Neural cell (in vitro differentiated cells): ENCODE measurements around the gene NCBP3. TPM values are rescaled to one million over a fixed set of nuclear protein-coding genes. Genes with fewer than 3 reads are reported as not detected.

Experiments used
- H2AFZ ChIP-seq: fragments of 200-600, 300-800 bp; sonication (generic), shearing (Covaris generic); 2 replicates; pipeline ENCODE4 v1.6.0; 2014; ENCODE audit warnings: low read depth, mild to moderate bottlenecking, antibody characterized with exemption, low read length, moderate library complexity
- H3F3A ChIP-seq: fragments of 200-600 bp; shearing (Covaris generic); 2 replicates; pipeline ENCODE4 v1.6.1; 2016; ENCODE audit warnings: mild to moderate bottlenecking, moderate library complexity, mixed read lengths, antibody characterized with exemption, low read length; ENCODE audit not compliant: insufficient read depth, poor library complexity, severe bottlenecking
- H3K27ac ChIP-seq: fragments of 200-600, 300-800 bp; sonication (generic), shearing (Covaris generic); 2 replicates; pipeline ENCODE4 v1.5.1; 2014; ENCODE audit warnings: mild to moderate bottlenecking, low read length, moderate library complexity
- H3K27me3 ChIP-seq: fragments of 300-800, 200-600 bp; sonication (generic), shearing (Covaris generic); 2 replicates; pipeline ENCODE4 v1.6.0; 2014; ENCODE audit warnings: mild to moderate bottlenecking, low read depth, low read length, moderate library complexity; ENCODE audit not compliant: insufficient read depth
- H3K36me3 ChIP-seq: fragments of 300-800, 200-600 bp; sonication (generic), shearing (Covaris generic); 2 replicates; pipeline ENCODE4 v1.5.1; 2014; ENCODE audit warnings: mild to moderate bottlenecking, antibody characterized with exemption, low read length, moderate library complexity; ENCODE audit not compliant: insufficient read depth
- H3K4me2 ChIP-seq: fragments of 300-800, 200-600 bp; sonication (generic), shearing (Covaris generic); 2 replicates; pipeline ENCODE4 v1.6.0; 2014; ENCODE audit warnings: mild to moderate bottlenecking, low read length
- H3K4me3 ChIP-seq: fragments of 300-800, 200-600 bp; sonication (generic), shearing (Covaris generic); 2 replicates; pipeline ENCODE4 v1.5.1; 2014; ENCODE audit warnings: mild to moderate bottlenecking, low read length, moderate library complexity
- H3K79me2 ChIP-seq: fragments of 200-600 bp; shearing (Covaris generic); replicated peaks from 2 replicates; pipeline ENCODE4 v1.6.0; 2014; ENCODE audit warnings: mild to moderate bottlenecking, low read length, moderate library complexity; ENCODE audit not compliant: insufficient read depth
- H3K9ac ChIP-seq: fragments of 300-800, 200-600 bp; sonication (generic), shearing (Covaris generic); 2 replicates; pipeline ENCODE4 v1.6.1; 2016; ENCODE audit warnings: mild to moderate bottlenecking, low read length, mixed read lengths
- H3K9me2 ChIP-seq: fragments of 200-600 bp; shearing (Covaris generic); 2 replicates; pipeline ENCODE4 v1.6.1; 2016; ENCODE audit warnings: mild to moderate bottlenecking, low read length, mixed read lengths; ENCODE audit not compliant: insufficient read depth
- H3K9me3 ChIP-seq: fragments of 200-600, 300-800 bp; sonication (generic), shearing (Covaris generic); 2 replicates; pipeline ENCODE4 v1.6.1; 2016; ENCODE audit warnings: mild to moderate bottlenecking, mixed run types, low read length, moderate library complexity, mixed read lengths
- H4K20me1 ChIP-seq: fragments of 200-600 bp; shearing (Covaris generic); 2 replicates; pipeline ENCODE4 v1.6.1; 2016; ENCODE audit warnings: mild to moderate bottlenecking, mixed run types; ENCODE audit not compliant: insufficient read depth
- CTCF ChIP-seq: fragments of 450-650 bp; IDR thresholded peaks from 2 replicates; pipeline ENCODE4 v1.5.1; 2014; ENCODE audit warnings: antibody characterized with exemption, mild to moderate bottlenecking, moderate library complexity; ENCODE audit not compliant: poor library complexity, severe bottlenecking
- EP300 ChIP-seq: fragments of 450-650 bp; conservative IDR thresholded peaks from 2 replicates; pipeline ENCODE4 v1.6.1; 2014; ENCODE audit warnings: antibody characterized with exemption, mild to moderate bottlenecking, moderate library complexity; ENCODE audit not compliant: poor library complexity, severe bottlenecking
- EZH2 ChIP-seq: fragments of 200-600, 300-800 bp; shearing (Covaris generic), sonication (generic); IDR thresholded peaks from 2 replicates; pipeline ENCODE4 v1.6.1; 2014; ENCODE audit warnings: antibody characterized with exemption, low read length, borderline replicate concordance, mild to moderate bottlenecking; ENCODE audit not compliant: insufficient read depth, poor library complexity, severe bottlenecking
- MXI1 ChIP-seq: fragments of 450-650 bp; conservative IDR thresholded peaks from 2 replicates; pipeline ENCODE4 v1.6.1; 2014; ENCODE audit warnings: antibody characterized with exemption, mild to moderate bottlenecking; ENCODE audit not compliant: poor library complexity, severe bottlenecking
- POLR2AphosphoS5 ChIP-seq: IDR thresholded peaks from 2 replicates; pipeline ENCODE4 v1.6.1; 2012
- RAD21 ChIP-seq: fragments of 450-650 bp; conservative IDR thresholded peaks from 2 replicates; pipeline ENCODE4 v1.6.1; 2014; ENCODE audit warnings: antibody characterized with exemption, mild to moderate bottlenecking, moderate library complexity
- SMC3 ChIP-seq: fragments of 450-650 bp; conservative IDR thresholded peaks from 2 replicates; pipeline ENCODE4 v1.6.1; 2014; ENCODE audit warnings: antibody characterized with exemption, mild to moderate bottlenecking, moderate library complexity; ENCODE audit not compliant: poor library complexity
- TAF1 ChIP-seq: IDR thresholded peaks from 2 replicates; pipeline ENCODE4 v1.6.1; 2012; ENCODE audit warnings: low read depth
- polyA plus RNA-seq: library from polyadenylated mRNA; depleted of rRNA; stranded (reverse); fragments of >200 nt; gene quantifications from 2 replicates; pipeline ENCODE4 v1.2.3, GENCODE V29; 2014
- TF ChIP-seq, protein P1 (sequence below): IDR thresholded peaks from 2 replicates; pipeline ENCODE4 v1.6.1; 2012; ENCODE audit warnings: borderline replicate concordance

The NCBP3 gene
- polyA plus RNA-seq, 1 donor from 2014 or later: 132 TPM

DNA sequence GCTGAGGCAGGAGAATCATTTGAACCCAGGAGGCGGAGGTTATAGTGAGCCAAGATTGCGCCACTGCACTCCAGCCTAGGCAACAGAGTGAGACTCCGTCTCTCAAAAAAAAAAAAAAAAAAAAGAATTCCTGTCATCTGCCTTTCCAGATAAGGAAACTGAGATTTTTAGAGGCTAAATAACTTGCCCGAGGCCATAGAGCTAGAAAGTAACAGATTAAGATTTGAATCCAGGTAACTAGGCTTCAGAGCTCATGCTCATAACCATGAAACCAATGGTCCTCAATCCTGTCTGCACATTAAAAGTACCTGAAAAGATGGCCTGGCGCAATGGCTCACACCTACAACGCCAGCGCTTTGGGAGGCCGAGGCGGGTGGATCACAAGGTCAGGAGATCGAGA lies 9.5 kb downstream of the NCBP3 start:
- TF ChIP-seq RAD21: no peak
- TF ChIP-seq, protein P1, sequence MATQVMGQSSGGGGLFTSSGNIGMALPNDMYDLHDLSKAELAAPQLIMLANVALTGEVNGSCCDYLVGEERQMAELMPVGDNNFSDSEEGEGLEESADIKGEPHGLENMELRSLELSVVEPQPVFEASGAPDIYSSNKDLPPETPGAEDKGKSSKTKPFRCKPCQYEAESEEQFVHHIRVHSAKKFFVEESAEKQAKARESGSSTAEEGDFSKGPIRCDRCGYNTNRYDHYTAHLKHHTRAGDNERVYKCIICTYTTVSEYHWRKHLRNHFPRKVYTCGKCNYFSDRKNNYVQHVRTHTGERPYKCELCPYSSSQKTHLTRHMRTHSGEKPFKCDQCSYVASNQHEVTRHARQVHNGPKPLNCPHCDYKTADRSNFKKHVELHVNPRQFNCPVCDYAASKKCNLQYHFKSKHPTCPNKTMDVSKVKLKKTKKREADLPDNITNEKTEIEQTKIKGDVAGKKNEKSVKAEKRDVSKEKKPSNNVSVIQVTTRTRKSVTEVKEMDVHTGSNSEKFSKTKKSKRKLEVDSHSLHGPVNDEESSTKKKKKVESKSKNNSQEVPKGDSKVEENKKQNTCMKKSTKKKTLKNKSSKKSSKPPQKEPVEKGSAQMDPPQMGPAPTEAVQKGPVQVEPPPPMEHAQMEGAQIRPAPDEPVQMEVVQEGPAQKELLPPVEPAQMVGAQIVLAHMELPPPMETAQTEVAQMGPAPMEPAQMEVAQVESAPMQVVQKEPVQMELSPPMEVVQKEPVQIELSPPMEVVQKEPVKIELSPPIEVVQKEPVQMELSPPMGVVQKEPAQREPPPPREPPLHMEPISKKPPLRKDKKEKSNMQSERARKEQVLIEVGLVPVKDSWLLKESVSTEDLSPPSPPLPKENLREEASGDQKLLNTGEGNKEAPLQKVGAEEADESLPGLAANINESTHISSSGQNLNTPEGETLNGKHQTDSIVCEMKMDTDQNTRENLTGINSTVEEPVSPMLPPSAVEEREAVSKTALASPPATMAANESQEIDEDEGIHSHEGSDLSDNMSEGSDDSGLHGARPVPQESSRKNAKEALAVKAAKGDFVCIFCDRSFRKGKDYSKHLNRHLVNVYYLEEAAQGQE: no peak
- no peak for TF ChIP-seq EP300
- no peak for TF ChIP-seq SMC3
- Histone ChIP-seq H3K4me2 (no peak overlapping the region), H3K9me3 (no peaks in the 10 kb centered on the region), H3K27ac (no peak overlapping the region), H3K36me3 (peaks cover 4% of the 10 kb centered on the region), H3F3A (no peaks in the 10 kb centered on the region), H3K4me3 (no peak overlapping the region), H3K79me2 (peaks cover 25% of the 10 kb centered on the region), H3K9ac (no peak overlapping the region), H4K20me1 (no peaks in the 10 kb centered on the region), H3K27me3 (no peaks in the 10 kb centered on the region), H2AFZ (no peak overlapping the region), H3K9me2 (no peaks in the 10 kb centered on the region)

- TF ChIP-seq EZH2: no peak
- no peak for TF ChIP-seq EP300
- Histone ChIP-seq H3K9me2 (no peaks in the 10 kb centered on the region), H3K9ac (no peak overlapping the region), H3K36me3 (peaks cover 4% of the 10 kb centered on the region), H4K20me1 (no peaks in the 10 kb centered on the region), H3K4me2 (no peak overlapping the region), H3K4me3 (no peak overlapping the region), H3K27me3 (no peaks in the 10 kb centered on the region), H2AFZ (no peak overlapping the region), H3K9me3 (no peaks in the 10 kb centered on the region), H3K79me2 (peaks cover 22% of the 10 kb centered on the region), H3F3A (no peaks in the 10 kb centered on the region), H3K27ac (no peak overlapping the region)
Observed at GRCh38 chr17:3835410-3836229, 10.4 kb downstream of the NCBP3 start.

DNA sequence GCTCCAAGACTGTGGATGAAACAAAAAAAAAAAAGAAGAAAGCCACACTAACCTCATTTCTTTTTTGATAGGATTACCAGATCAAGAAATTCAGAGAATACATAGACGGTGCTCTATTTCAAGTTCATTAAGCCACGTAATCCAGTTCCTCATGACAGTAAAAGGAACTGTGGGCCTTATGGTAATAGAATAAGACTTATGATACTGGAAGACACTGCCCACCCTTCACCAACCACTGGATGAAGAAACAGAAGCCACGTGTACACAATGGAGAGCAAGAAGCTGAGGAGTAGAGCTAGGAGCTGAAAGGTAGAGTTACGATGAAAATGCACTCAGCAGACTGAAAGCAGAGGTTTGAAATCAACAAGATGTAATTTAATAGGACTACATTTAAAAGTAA lies 11.2 kb downstream of the NCBP3 start:
- Histone ChIP-seq H2AFZ (no peak overlapping the region), H3K27ac (no peak overlapping the region), H4K20me1 (no peaks in the 10 kb centered on the region), H3F3A (no peaks in the 10 kb centered on the region), H3K36me3 (peaks cover 4% of the 10 kb centered on the region), H3K4me3 (no peak overlapping the region), H3K4me2 (no peak overlapping the region), H3K9ac (no peak overlapping the region), H3K79me2 (peaks cover 15% of the 10 kb centered on the region), H3K9me2 (no peaks in the 10 kb centered on the region), H3K9me3 (no peaks in the 10 kb centered on the region), H3K27me3 (no peaks in the 10 kb centered on the region)
- TF ChIP-seq EZH2 (no peak), POLR2AphosphoS5 (no peak), CTCF (no peak), EP300 (no peak), SMC3 (no peak), RAD21 (no peak), TAF1 (no peak), MXI1 (no peak)
- TF ChIP-seq, protein P1: no peak
